Islet of Langerhans (tissue), 1 donor: ENCODE measurements around the gene FOXG1.

Source experiments
- FAIRE-seq: peaks from one replicate; lab custom pipeline; 2011; peaks lifted over from hg19 to GRCh38; lab: Jason Lieb, UNC

Gene FOXG1

GRCh38 chr14:28762303-28762954 lies 4.2 kb upstream of the FOXG1 start:
- no peak for FAIRE-seq

- FAIRE-seq, result no peak
These were observed 3.6 kb upstream of the FOXG1 start for GRCh38 chr14:28762955-28763326.

- no peak for FAIRE-seq
These were observed 2.8 kb upstream of the FOXG1 start for GRCh38 chr14:28763751-28764256.

- no peak for FAIRE-seq
These were observed 2.1 kb upstream of the FOXG1 start for GRCh38 chr14:28764257-28765160.

GRCh38 chr14:28765169-28765830 lies 1.3 kb upstream of the FOXG1 start:
- no peak for FAIRE-seq

- FAIRE-seq, result no peak
These were observed 637 bp upstream of the FOXG1 start for GRCh38 chr14:28765831-28766468.

GRCh38 chr14:28767030-28767852 lies 654 bp downstream of the FOXG1 start:
- no peak for FAIRE-seq

- no peak for FAIRE-seq
These were observed 1.5 kb downstream of the FOXG1 start for GRCh38 chr14:28767853-28768741.

- FAIRE-seq, result no peak
These were observed 2.8 kb downstream of the FOXG1 start for GRCh38 chr14:28769276-28769880.

GRCh38 chr14:28770061-28770460 lies 3.5 kb downstream of the FOXG1 start:
- peak; percentile 88 for FAIRE-seq

GRCh38 chr14:28770630-28771029 lies 4.0 kb downstream of the FOXG1 start:
- no peak for FAIRE-seq

GRCh38 chr14:28771168-28771567 lies 4.6 kb downstream of the FOXG1 start:
- peak; percentile 65 for FAIRE-seq

GRCh38 chr14:28772613-28773012 lies 6.0 kb downstream of the FOXG1 start:
- FAIRE-seq, result no peak

GRCh38 chr14:28773176-28773575 lies 6.6 kb downstream of the FOXG1 start:
- FAIRE-seq, result no peak

GRCh38 chr14:28773861-28774691 lies 7.5 kb downstream of the FOXG1 start:
- FAIRE-seq, result no peak

GRCh38 chr14:28774764-28775735 lies 8.5 kb downstream of the FOXG1 start:
- no peak for FAIRE-seq

GRCh38 chr14:28776482-28777266 lies 10.1 kb downstream of the FOXG1 start:
- no peak for FAIRE-seq
